Occipital lobe (tissue), 2 donors: ENCODE data around the gene HDAC4. TPM values are rescaled to one million over a fixed set of nuclear protein-coding genes. Genes with fewer than 3 reads are reported as not detected.

Experiments used
- DNase-seq: peaks from one replicate; lab custom pipeline; 2025; lab: John Stamatoyannopoulos, UW
- total RNA-seq: library from RNA; depleted of rRNA; stranded (reverse); fragments of >200 nt; gene quantifications from one replicate; pipeline ENCODE4 v1.2.3, GENCODE V29; 2014

HDAC4 gene
- total RNA-seq, 1 donor from 2014 or later: 30.9 TPM

DNA sequence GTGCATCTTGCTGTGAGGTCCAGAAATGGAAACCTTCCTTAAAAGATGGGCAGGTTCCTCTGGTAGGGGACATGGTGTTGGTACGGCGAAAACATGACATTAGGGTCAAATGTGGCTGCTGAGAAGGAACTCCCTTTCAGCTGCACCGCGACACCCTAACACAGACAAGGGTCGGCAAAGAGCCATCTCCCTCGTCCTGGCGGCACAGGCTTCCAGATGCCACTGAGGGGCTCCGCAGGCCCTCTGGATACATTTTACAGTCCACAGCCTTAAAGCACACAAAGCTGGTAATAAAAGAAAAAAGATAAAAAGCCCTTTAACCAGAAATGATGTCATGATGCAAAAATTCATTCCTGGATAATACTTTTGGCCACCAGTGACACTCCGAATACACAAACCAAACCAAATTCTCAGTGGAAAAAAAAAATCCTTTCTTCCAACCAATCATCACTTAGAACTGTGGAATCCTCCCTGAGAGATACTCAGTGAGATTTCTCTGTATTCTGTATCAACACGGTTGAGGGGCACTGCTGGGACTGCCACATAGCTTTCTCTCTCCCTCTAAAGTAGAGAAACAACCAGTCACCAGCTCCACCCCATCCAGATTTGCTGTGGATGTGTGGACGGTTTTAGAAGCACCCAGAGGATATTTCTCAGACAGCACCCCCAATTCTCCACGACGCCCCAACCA lies 174.8 kb downstream of the HDAC4 start:
- DNase-seq: no peak

GRCh38 chr2:239225371-239225851 lies 175.4 kb downstream of the HDAC4 start:
- DNase-seq: no peak

DNA sequence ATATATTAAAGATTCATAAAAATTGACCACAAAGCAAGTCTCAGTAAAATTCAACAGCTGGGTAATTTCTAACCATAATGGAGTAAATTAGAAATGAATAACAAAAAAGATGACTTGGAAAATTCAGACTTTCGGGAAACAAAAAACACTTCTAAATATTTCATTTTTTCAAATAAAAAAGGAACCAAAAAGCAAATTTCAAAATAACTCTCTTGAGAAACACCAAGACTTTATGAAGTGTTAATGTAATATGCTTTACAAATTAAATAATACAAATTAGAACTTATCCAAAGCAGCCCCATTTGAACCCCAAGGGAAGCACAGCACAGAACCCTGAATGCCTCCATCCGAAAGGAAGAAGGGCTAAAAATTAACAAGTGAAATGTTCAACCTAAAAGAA lies 175.9 kb downstream of the HDAC4 start:
- DNase-seq: no peak

GRCh38 chr2:239224199-239224570 lies 176.6 kb downstream of the HDAC4 start:
- no peak for DNase-seq

- peak; percentile 62 for DNase-seq
Observed at GRCh38 chr2:239223310-239224198, 177.3 kb downstream of the HDAC4 start.

DNA sequence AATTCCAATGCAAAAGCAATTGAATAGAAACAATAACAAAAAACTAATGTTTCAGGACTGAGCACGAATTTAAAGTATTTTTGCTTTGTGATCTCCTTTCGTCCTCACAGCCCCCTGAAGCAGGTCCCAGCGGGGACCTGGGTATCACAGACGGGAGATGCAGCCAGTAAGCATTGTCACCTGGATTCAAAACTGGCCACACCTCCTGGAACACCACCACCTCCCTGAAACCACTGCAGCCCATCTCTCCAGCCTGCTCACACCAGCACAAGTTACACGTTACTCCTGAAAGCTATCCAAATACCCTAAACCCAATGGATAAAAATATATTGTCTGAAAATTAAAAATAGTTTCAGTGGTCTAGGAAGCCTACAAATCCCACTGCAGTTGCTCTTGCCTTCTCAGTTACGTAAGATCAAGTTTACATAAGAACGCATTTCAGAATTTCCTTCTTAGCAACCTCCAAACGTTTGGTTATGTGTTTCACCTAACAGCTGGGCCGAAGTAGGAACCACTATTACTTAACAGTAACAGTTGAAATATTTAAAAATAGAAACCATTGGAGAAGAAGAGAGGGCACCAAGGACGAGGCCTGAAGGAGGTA lies 178.0 kb downstream of the HDAC4 start:
- no peak for DNase-seq

DNA sequence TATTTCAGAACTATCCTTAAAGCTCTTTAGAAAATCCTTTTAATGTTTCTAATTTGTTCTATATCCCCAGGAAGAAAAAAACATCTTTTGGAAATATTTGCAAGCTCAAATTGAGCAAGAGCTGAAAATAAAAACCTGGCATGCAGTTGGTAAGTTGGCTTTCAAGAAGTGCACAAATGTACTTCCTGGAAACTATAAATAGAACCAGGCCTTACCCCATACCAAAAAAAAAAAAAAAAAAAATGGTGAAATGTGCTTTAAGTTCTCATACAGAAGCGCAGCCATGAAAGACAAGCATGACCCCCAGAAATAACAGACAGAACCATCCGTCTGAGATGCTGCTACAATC lies 178.5 kb downstream of the HDAC4 start:
- no peak for DNase-seq

GRCh38 chr2:239220981-239221396 lies 179.8 kb downstream of the HDAC4 start:
- no peak for DNase-seq

DNA sequence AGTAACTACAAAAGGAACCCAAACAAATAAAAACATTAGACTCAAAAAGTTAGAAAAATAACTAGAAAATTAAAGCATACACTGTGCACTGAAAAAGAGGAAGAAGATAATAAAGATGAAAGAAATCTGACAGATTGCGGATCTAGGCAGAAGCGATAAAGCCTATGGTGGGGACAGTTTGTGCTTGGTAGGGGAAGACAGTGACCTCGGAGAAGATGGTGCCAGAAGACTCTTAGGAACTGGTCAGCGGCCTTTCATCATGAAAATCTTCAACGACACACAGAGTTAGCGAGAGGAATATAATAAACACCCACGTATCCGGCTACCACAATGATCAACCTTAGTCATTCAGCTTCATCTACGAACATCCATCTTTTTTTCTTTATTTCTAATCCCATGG lies 180.5 kb downstream of the HDAC4 start:
- no peak for DNase-seq

DNA sequence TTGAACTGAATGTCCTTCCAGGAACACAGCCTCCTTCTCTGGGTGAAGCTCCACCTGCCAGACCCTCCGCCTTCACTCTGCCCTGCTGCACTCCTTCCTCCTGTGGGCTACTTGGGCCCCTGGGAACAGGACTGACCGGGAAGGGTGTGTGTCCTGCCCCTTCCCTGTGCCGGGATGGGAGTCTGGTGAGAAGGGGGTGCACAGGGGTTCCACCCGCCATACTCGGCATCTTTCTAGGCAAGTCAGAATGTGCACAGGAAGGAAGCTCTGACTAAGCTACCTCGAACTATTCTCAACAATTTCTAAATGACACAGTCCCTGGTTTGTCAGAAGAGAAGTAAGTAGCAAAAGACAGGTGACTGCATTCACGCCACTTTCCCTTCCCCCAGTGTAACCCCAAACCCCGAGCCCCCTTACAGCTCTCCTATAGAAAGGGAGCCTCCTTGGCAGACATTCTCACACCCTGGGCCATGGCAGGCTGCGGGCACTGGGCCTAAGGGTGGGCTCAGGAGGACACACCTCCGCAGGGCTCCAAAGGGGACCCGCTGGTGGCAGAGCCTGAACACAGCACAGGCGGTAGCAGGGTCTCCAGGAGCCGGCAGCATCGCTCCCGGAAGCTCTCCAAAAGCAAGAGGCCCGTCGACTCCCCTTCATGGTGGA lies 184.1 kb downstream of the HDAC4 start:
- DNase-seq: no peak

DNA sequence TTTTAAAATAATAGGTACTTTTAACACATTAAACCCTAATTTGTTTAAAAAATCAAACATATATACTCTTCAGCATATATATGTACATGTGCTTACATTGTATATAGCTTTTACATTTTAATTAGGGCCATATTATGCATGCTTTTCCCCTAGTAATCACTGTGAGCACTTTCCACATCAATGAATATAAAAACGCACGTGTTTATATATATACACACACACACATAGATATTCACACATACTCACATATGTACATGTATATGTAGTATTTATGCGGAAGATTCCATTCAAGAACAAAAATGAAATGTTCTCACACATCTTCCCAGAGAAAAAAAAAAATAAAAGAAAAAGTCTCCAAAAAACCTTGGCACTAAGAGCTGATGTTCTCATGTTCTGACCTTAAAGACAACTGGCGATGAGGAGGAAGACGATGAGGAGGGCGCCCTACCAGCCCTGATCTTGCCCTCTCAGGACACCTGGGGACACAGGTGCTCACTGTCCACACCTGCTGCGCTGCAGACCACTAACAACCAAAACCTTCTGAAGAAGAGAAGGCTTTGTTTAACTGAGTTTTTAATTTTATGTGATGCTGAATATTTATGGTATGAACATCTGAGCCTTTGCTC lies 184.7 kb downstream of the HDAC4 start:
- DNase-seq: no peak

DNA sequence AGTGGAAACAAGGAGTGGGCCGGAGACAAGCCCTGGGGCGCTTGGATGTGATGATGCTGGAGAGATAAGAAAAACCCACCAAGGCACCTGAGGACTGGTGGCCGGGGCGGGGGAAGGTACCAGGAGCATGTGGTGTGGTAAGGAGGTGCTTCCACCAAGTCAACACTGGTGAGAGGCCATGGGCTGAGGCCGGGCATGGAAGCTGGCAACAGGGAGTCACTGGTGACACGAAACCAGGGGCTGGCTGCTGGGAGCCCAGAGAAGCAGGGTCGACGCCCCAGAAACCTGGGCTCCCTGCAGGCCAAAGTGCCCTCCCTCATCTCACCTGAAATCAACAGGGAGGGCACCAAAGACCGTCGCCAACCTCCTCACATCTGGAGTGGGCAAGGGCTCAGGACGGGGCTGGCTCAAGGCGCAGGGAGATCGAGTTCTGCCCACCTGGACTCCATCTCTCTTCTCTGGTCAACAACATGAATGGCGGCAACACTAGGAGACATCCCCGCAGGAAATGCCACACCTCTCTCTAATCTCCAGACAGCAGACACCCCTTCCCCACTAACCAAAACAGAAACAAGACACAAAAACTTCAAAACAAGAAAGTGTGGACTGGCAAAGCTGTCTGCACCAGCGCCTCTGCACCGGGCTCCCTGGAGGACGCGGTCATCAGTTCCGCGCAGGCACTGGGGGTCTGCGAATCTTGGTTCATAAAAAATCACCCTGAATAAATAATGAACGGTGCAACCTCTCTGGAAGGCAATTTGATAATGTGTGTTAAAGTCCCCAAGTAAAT lies 185.5 kb downstream of the HDAC4 start:
- no peak for DNase-seq

GRCh38 chr2:239214725-239215124 lies 186.1 kb downstream of the HDAC4 start:
- DNase-seq: no peak

GRCh38 chr2:239213643-239214101 lies 187.1 kb downstream of the HDAC4 start:
- no peak for DNase-seq

GRCh38 chr2:239212929-239213642 lies 187.7 kb downstream of the HDAC4 start:
- DNase-seq: no peak

- no peak for DNase-seq
Observed at GRCh38 chr2:239212121-239212928, 188.5 kb downstream of the HDAC4 start.

DNA sequence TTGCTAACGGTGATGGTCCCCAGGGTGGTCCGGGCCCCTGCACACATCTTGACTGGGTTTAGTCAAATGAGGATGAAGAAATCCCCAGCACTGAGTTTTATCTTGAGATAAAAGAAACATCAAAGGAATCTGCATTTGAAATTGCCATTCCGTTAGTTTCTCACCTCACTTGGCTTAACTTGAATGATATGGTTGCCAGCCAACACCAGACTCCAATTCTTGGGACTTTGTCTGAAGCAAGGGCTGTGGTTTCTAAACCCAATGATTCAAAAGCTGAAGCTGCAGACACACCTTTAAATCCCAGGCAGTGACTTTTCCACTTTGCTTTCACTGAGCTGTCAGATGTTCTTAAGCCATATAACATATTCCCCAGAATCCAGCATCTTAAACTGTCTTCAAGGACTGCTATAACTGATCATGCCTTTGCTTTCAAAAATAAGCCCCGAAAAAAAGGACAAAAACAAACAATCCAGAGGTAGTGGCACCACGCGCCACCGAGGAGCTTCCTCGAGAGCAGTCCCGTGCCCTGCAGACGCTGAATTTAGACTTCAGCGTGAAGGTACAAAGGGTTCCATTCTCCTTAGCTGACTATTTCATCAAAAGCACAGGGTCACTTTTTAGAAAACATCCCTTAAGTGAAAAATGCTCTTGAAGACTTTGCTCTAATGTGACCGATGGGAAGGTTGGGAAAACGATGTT lies 189.3 kb downstream of the HDAC4 start:
- DNase-seq: no peak

DNA sequence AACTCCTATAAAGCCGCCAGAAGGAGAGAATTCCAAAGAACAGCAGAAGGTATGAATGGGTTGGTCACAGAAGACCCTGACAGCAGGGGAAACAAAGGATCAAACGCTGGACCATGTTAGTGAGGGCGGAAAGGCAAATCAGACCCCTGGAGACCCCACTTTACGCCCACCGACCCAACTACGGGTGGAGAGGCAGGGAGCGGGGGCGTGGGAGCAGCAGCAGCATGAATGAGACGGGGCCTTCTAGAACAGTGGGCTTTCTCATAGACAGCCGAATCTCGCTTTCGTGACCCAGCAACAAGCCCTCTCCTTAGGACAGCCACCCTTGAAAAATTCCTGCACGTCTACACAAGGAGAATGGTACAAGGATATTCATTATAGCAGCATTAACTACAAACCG lies 191.0 kb downstream of the HDAC4 start:
- no peak for DNase-seq
